ENCODE data around the gene ITPK1. TPM values are rescaled to one million over a fixed set of nuclear protein-coding genes. Genes with fewer than 3 reads are reported as not detected.
"Not testable (repeated sequence)": the region's sequence is repeated elsewhere in the genome, so short reads cannot be mapped to it uniquely, and the experiment has no call there.

ITPK1 gene
- total RNA-seq, 1 donor from 2014 or later = 66.9 TPM

DNA sequence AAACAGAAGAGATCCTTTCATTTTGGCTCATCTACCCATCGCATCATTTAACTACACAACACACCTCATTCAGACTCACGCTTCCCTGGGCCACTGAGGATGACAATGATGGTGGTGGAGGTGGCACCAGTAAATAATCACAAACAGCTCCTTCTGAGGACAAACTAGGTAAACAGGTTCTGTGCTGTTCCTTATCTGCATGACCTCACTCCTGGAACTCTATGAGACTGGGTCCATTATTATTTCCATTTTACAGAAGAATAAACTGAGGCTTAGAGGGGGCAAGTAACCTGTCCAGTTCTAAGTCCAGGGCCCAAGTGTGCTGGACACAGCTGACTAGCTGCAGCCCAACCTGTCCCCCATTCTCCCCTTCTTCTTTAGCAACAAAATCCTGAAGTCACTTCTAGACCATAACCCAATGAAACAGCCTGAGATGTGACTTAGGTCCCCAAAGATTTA is 50.4 kb downstream of the ITPK1 start:
- Mint-ChIP-seq H3K9me3 (no peaks in the 10 kb centered on the region), H3K27ac (peak overlapping the region; percentile 84), H3K4me1 (ENCODE audit: low read depth) (peaks cover 48% of the 10 kb centered on the region), H3K27me3 (ENCODE audit: low read depth) (no peaks in the 10 kb centered on the region), H3K36me3 (ENCODE audit: low read depth) (peaks cover 5% of the 10 kb centered on the region), H3K4me3 (ENCODE audit: low read depth) (peak overlapping the region; percentile 34)
- no peak for DNase-seq (ENCODE audit: low spot score)
- intact Hi-C loops (cut with micrococcal nuclease) = loop anchor here (5.0 kb wide), 1 partner anchor 37 kb away; no protein-coding TSS in a partner anchor

GRCh38 chr14:93064411-93065271 is 51.1 kb downstream of the ITPK1 start:
- peak overlapping the region; percentile 84 for H3K27ac Mint-ChIP-seq
- intact Hi-C loops (cut with micrococcal nuclease) = loop anchor here (5.0 kb wide), 1 partner anchor 38 kb away; no protein-coding TSS in a partner anchor
- H3K9me3 Mint-ChIP-seq = no peaks in the 10 kb centered on the region
- no peaks in the 10 kb centered on the region for H3K27me3 Mint-ChIP-seq (ENCODE audit: low read depth)
- DNase-seq (ENCODE audit: low spot score) = no peak
- no peak overlapping the region for H3K4me3 Mint-ChIP-seq (ENCODE audit: low read depth)
- H3K4me1 Mint-ChIP-seq (ENCODE audit: low read depth) = peaks cover 51% of the 10 kb centered on the region
- H3K36me3 Mint-ChIP-seq (ENCODE audit: low read depth) = peaks cover 5% of the 10 kb centered on the region

GRCh38 chr14:93063393-93063792 is 52.3 kb downstream of the ITPK1 start:
- Mint-ChIP-seq H3K27ac (no peak overlapping the region), H3K4me3 (ENCODE audit: low read depth) (no peak overlapping the region), H3K36me3 (ENCODE audit: low read depth) (peaks cover 5% of the 10 kb centered on the region), H3K9me3 (no peaks in the 10 kb centered on the region), H3K4me1 (ENCODE audit: low read depth) (peaks cover 45% of the 10 kb centered on the region), H3K27me3 (ENCODE audit: low read depth) (no peaks in the 10 kb centered on the region)
- intact Hi-C loops (cut with micrococcal nuclease) = no loop called here
- no peak for DNase-seq (ENCODE audit: low spot score)

GRCh38 chr14:93062890-93063289 is 52.8 kb downstream of the ITPK1 start:
- H3K4me3 Mint-ChIP-seq (ENCODE audit: low read depth) = no peak overlapping the region
- no peaks in the 10 kb centered on the region for H3K9me3 Mint-ChIP-seq
- no peak for DNase-seq (ENCODE audit: low spot score)
- intact Hi-C loops (cut with micrococcal nuclease) = no loop called here
- peaks cover 44% of the 10 kb centered on the region for H3K4me1 Mint-ChIP-seq (ENCODE audit: low read depth)
- no peaks in the 10 kb centered on the region for H3K27me3 Mint-ChIP-seq (ENCODE audit: low read depth)
- H3K36me3 Mint-ChIP-seq (ENCODE audit: low read depth) = peaks cover 5% of the 10 kb centered on the region
- H3K27ac Mint-ChIP-seq = no peak overlapping the region

GRCh38 chr14:93062013-93062412 is 53.7 kb downstream of the ITPK1 start:
- H3K27me3 Mint-ChIP-seq (ENCODE audit: low read depth); DNase-seq (ENCODE audit: low spot score); H3K4me3 Mint-ChIP-seq (ENCODE audit: low read depth); H3K9me3 Mint-ChIP-seq; intact Hi-C loops (cut with micrococcal nuclease); H3K27ac Mint-ChIP-seq; H3K36me3 Mint-ChIP-seq (ENCODE audit: low read depth): not testable (repeated sequence)
- peaks cover 36% of the 10 kb centered on the region for H3K4me1 Mint-ChIP-seq (ENCODE audit: low read depth)

- Mint-ChIP-seq H3K27me3 (ENCODE audit: low read depth) (no peaks in the 10 kb centered on the region), H3K9me3 (no peaks in the 10 kb centered on the region), H3K4me3 (ENCODE audit: low read depth) (no peak overlapping the region), H3K27ac (no peak overlapping the region), H3K36me3 (ENCODE audit: low read depth) (no peaks in the 10 kb centered on the region), H3K4me1 (ENCODE audit: low read depth) (peaks cover 31% of the 10 kb centered on the region)
- no peak for DNase-seq (ENCODE audit: low spot score)
- intact Hi-C loops (cut with micrococcal nuclease) = no loop called here
These were observed 54.2 kb downstream of the ITPK1 start for GRCh38 chr14:93061380-93062012.

GRCh38 chr14:93060841-93061240 is 54.9 kb downstream of the ITPK1 start:
- H3K4me1 Mint-ChIP-seq (ENCODE audit: low read depth) = peaks cover 25% of the 10 kb centered on the region
- no peaks in the 10 kb centered on the region for H3K36me3 Mint-ChIP-seq (ENCODE audit: low read depth)
- intact Hi-C loops (cut with micrococcal nuclease) = no loop called here
- no peaks in the 10 kb centered on the region for H3K9me3 Mint-ChIP-seq
- no peak overlapping the region for H3K27ac Mint-ChIP-seq
- H3K27me3 Mint-ChIP-seq (ENCODE audit: low read depth) = no peaks in the 10 kb centered on the region
- H3K4me3 Mint-ChIP-seq (ENCODE audit: low read depth) = no peak overlapping the region
- DNase-seq (ENCODE audit: low spot score) = no peak

DNA sequence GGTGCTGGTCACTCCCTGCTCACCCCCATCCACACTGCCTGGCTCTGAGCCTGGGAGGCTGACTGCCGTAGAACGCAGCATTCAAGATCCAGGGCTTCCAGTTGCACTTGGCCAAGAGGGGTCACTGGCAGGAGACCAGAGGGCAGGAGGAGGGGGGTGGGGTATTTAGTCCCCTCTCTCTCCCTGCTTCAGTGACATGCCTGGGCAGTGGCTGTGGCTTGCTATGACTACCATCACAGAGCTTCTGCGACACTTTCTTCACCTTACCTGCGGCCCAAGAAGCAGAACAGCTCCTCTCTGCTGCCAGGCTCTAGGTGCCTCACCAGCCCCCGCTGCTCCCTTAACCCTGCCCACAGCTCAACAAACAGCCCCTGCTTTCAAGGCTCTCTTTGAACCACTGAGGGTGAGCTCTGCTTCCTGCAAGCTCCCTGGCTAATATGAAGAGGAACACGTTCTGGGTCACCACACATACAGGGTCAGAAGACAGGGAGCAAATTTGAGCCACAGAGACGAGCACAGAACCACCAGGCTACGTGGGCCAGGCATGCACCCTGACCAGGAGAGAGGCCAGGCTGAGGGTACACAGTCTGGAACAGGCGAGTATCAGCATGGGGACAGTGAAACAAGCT is 55.7 kb downstream of the ITPK1 start:
- H3K4me3 Mint-ChIP-seq (ENCODE audit: low read depth) = no peak overlapping the region
- H3K9me3 Mint-ChIP-seq = no peaks in the 10 kb centered on the region
- no peaks in the 10 kb centered on the region for H3K27me3 Mint-ChIP-seq (ENCODE audit: low read depth)
- intact Hi-C loops (cut with micrococcal nuclease) = no loop called here
- H3K36me3 Mint-ChIP-seq (ENCODE audit: low read depth) = no peaks in the 10 kb centered on the region
- H3K27ac Mint-ChIP-seq = peak overlapping the region; percentile 10
- peaks cover 17% of the 10 kb centered on the region for H3K4me1 Mint-ChIP-seq (ENCODE audit: low read depth)
- no peak for DNase-seq (ENCODE audit: low spot score)

GRCh38 chr14:93059260-93059659 is 56.5 kb downstream of the ITPK1 start:
- intact Hi-C loops (cut with micrococcal nuclease) = no loop called here
- no peak overlapping the region for H3K4me3 Mint-ChIP-seq (ENCODE audit: low read depth)
- H3K9me3 Mint-ChIP-seq = no peaks in the 10 kb centered on the region
- H3K27ac Mint-ChIP-seq = no peak overlapping the region
- DNase-seq (ENCODE audit: low spot score) = no peak
- H3K27me3 Mint-ChIP-seq (ENCODE audit: low read depth) = no peaks in the 10 kb centered on the region
- no peaks in the 10 kb centered on the region for H3K36me3 Mint-ChIP-seq (ENCODE audit: low read depth)
- peaks cover 10% of the 10 kb centered on the region for H3K4me1 Mint-ChIP-seq (ENCODE audit: low read depth)

DNA sequence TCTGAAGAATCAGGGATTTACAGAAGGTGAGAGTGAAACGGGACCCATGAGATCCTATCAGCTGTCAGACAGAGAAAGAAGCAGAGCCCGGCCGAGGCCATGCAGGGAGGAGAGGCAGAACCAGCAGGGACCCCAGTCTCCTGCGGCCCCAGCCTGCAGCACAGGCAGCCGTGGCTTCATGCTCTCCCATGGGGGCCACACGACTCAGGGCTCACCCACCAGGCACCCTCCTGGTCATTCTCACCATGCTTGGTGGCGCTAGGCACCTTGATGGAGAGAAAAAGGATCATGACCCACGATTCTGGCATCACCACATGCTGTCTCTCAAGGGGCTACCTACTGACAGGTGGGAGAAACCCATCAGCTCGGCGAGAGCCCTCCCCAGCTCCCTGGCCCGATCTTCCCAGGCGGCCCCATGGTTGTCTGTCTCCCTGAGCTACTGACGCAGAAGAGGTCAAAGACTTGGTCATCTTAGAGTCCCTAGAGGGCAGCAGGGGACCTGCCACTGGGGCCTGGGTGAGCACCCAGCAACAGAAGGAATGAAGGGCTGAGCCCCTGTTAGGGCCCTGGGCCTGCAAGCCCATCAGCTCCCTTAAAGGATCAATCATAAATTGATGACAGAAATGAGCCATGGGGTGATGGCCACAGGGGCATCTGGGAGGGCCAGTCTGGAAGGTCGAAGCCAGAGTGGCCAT is 58.0 kb downstream of the ITPK1 start:
- Mint-ChIP-seq H3K27ac (no peak overlapping the region), H3K27me3 (ENCODE audit: low read depth) (no peaks in the 10 kb centered on the region), H3K4me1 (ENCODE audit: low read depth) (peaks cover 10% of the 10 kb centered on the region)

GRCh38 chr14:93056840-93057585 is 58.7 kb downstream of the ITPK1 start:
- intact Hi-C loops (cut with micrococcal nuclease) = no loop called here
- no peaks in the 10 kb centered on the region for H3K27me3 Mint-ChIP-seq (ENCODE audit: low read depth)
- H3K36me3 Mint-ChIP-seq (ENCODE audit: low read depth) = no peaks in the 10 kb centered on the region
- H3K9me3 Mint-ChIP-seq = no peaks in the 10 kb centered on the region
- DNase-seq (ENCODE audit: low spot score) = no peak
- H3K4me3 Mint-ChIP-seq (ENCODE audit: low read depth) = no peak overlapping the region
- no peak overlapping the region for H3K27ac Mint-ChIP-seq
- peaks cover 10% of the 10 kb centered on the region for H3K4me1 Mint-ChIP-seq (ENCODE audit: low read depth)

More for the DNA sequence above, 58.0 kb downstream of the ITPK1 start:
- Mint-ChIP-seq H3K4me3 (ENCODE audit: low read depth) (no peak overlapping the region), H3K36me3 (ENCODE audit: low read depth) (no peaks in the 10 kb centered on the region), H3K9me3 (no peaks in the 10 kb centered on the region)
- intact Hi-C loops (cut with micrococcal nuclease) = no loop called here
- no peak for DNase-seq (ENCODE audit: low spot score)

Data from activated T-helper 2 cell treated with anti-CD3 and anti-CD28 coated beads, Interferon-gamma antibody, Interleukin-2, Interleukin-4, amounts not matched to agents 10 μg/mL and 5 μg/mL and 100 μg/mL, durations not matched to agents 14 hours and 24 hours and 36 hours (primary cell).